Calu3 (cell line): Measurements from ENCODE around the gene CFLAR. TPM values are rescaled to one million over a fixed set of nuclear protein-coding genes. Genes with fewer than 3 reads are reported as not detected.

ENCODE experiments used
- BruUV-seq: library from RNA; stranded (reverse); fragments of 400-500 nt; replicated peaks from 2 replicates; lab custom pipeline; 2021; lab: Mats Ljungman, UMichigan
- CTCF ChIA-PET: fragments of 300-600 bp; sonication (Branson Sonifier 250); formaldehyde crosslinking; loops from one replicate; lab custom pipeline; 2022; ENCODE audit warnings: antibody characterized with exemption; lab: Charles Lee
- DNase-seq: peaks from one replicate; pipeline ENCODE4 v3.0.0; 2022
- H3K27ac Mint-ChIP-seq: one replicate; pipeline ENCODE4 v1.8.0; 2022; ENCODE audit warnings: mixed read lengths; ENCODE audit not compliant: unreplicated experiment
- H3K27me3 Mint-ChIP-seq: one replicate; pipeline ENCODE4 v1.8.0; 2022; ENCODE audit warnings: mixed read lengths; ENCODE audit not compliant: unreplicated experiment
- H3K36me3 Mint-ChIP-seq: one replicate; pipeline ENCODE4 v1.8.0; 2022; ENCODE audit warnings: mild to moderate bottlenecking, moderate library complexity, mixed read lengths; ENCODE audit not compliant: insufficient read depth, unreplicated experiment
- H3K4me1 Mint-ChIP-seq: one replicate; pipeline ENCODE4 v1.8.0; 2022; ENCODE audit warnings: mild to moderate bottlenecking, low read depth, mixed read lengths; ENCODE audit not compliant: unreplicated experiment
- H3K4me3 Mint-ChIP-seq: one replicate; pipeline ENCODE4 v1.8.0; 2022; ENCODE audit warnings: mild to moderate bottlenecking, low read depth, moderate library complexity, mixed read lengths; ENCODE audit not compliant: unreplicated experiment
- H3K9me3 Mint-ChIP-seq: one replicate; pipeline ENCODE4 v1.8.0; 2022; ENCODE audit warnings: low read depth, mixed read lengths; ENCODE audit not compliant: unreplicated experiment
- CTCF ChIP-seq: fragments of 200-600 bp; IDR thresholded peaks from one replicate; pipeline ENCODE4 v1.8.0; 2022; ENCODE audit warnings: antibody characterized with exemption; ENCODE audit not compliant: unreplicated experiment
- intact Hi-C: fragments of 100-400 bp; cut with micrococcal nuclease; formaldehyde crosslinking; loops from one replicate; pipeline ENCODE4 v1.10.0; 2022; ENCODE audit not compliant: unreplicated experiment
- total RNA-seq: library from RNA; stranded (reverse); gene quantifications from 2 replicates; pipeline ENCODE4 v1.2.3, GENCODE V29; 2022

The CFLAR gene
- total RNA-seq, 1 experiment from 2014 or later: 285 TPM

- Mint-ChIP-seq H3K4me3 (no peak overlapping the region), H3K9me3 (peaks cover 3% of the 10 kb centered on the region), H3K4me1 (peaks cover 30% of the 10 kb centered on the region), H3K36me3 (peaks cover 84% of the 10 kb centered on the region), H3K27ac (peak overlapping the region; percentile 39), H3K27me3 (no peaks in the 10 kb centered on the region)
- intact Hi-C loops: no loop called here
- DNase-seq: no peak
- BruUV-seq: no TSS peak
- TF ChIP-seq CTCF: no peak
- CTCF ChIA-PET: no interaction called here
These were observed 40.7 kb downstream of the CFLAR start for GRCh38 chr2:201156640-201157039.

GRCh38 chr2:201157694-201158093, 41.7 kb downstream of the CFLAR start:
- intact Hi-C loops: loop anchor here (1.0 kb wide), 1 partner anchor 85 kb away; the partner anchor contains the start of gene NDUFB3
- CTCF ChIA-PET: interaction anchor here (0.6 to 1.7 kb wide), 12 partner anchors 9 to 251 kb away, joined by 3 to 20 read pairs (median 4); partner anchors contain the start of genes CASP10 and CFLAR
- DNase-seq: no peak
- TF ChIP-seq CTCF: no peak
- Mint-ChIP-seq H3K4me1 (peaks cover 21% of the 10 kb centered on the region), H3K27me3 (no peaks in the 10 kb centered on the region), H3K4me3 (no peak overlapping the region), H3K27ac (peak overlapping the region; percentile 72), H3K36me3 (peaks cover 84% of the 10 kb centered on the region), H3K9me3 (no peaks in the 10 kb centered on the region)
- no TSS peak for BruUV-seq

GRCh38 chr2:201158111-201158929, 42.4 kb downstream of the CFLAR start:
- BruUV-seq: TSS peak; percentile 62
- H3K4me3 Mint-ChIP-seq: no peak overlapping the region
- H3K27ac Mint-ChIP-seq: peak overlapping the region; percentile 72
- peaks cover 14% of the 10 kb centered on the region for H3K4me1 Mint-ChIP-seq
- CTCF ChIA-PET: interaction anchor here (0.6 to 1.7 kb wide), 13 partner anchors 10 to 252 kb away, joined by 3 to 20 read pairs (median 4); partner anchors contain the start of genes CASP10 and CFLAR
- TF ChIP-seq CTCF: peak; percentile 64
- H3K9me3 Mint-ChIP-seq: no peaks in the 10 kb centered on the region
- peak; percentile 78 for DNase-seq
- H3K27me3 Mint-ChIP-seq: no peaks in the 10 kb centered on the region
- intact Hi-C loops: loop anchor here (1.0 kb wide), 1 partner anchor 86 kb away; the partner anchor contains the start of gene NDUFB3
- H3K36me3 Mint-ChIP-seq: peaks cover 84% of the 10 kb centered on the region

- TSS peak; percentile 10 for BruUV-seq
- DNase-seq: no peak
- intact Hi-C loops: no loop called here
- no peak for TF ChIP-seq CTCF
- Mint-ChIP-seq H3K4me1 (no peaks in the 10 kb centered on the region), H3K27me3 (no peaks in the 10 kb centered on the region), H3K4me3 (no peak overlapping the region), H3K36me3 (peaks cover 94% of the 10 kb centered on the region), H3K9me3 (peaks cover 4% of the 10 kb centered on the region), H3K27ac (no peak overlapping the region)
- CTCF ChIA-PET: no interaction called here
These were observed 48.2 kb downstream of the CFLAR start for GRCh38 chr2:201164166-201164565.
